GM12864 (cell line): ENCODE results near the gene CLSTN2.

Experiments used
- DNase-seq: peaks from one replicate; pipeline ENCODE4 v3.0.0-alpha.2; 2011; ENCODE audit warnings: low read depth
- H3K4me3 ChIP-seq: 2 replicates; pipeline ENCODE4 v1.5.1; 2011; ENCODE audit warnings: mild to moderate bottlenecking, low read depth, low read length, control low read depth
- CTCF ChIP-seq: IDR thresholded peaks from 2 replicates; pipeline ENCODE4 v1.5.1; 2011; ENCODE audit warnings: low read depth, mild to moderate bottlenecking, moderate library complexity, low read length, control low read depth, inconsistent platforms; ENCODE audit errors: missing control alignments

CLSTN2 gene

GRCh38 chr3:140250945-140251344 lies 316.0 kb downstream of the CLSTN2 start:
- no peak for TF ChIP-seq CTCF
- no peak overlapping the region for H3K4me3 ChIP-seq
- DNase-seq = no peak

GRCh38 chr3:140251678-140252077 lies 316.7 kb downstream of the CLSTN2 start:
- DNase-seq = no peak
- TF ChIP-seq CTCF = no peak

GRCh38 chr3:140252812-140253656 lies 318.0 kb downstream of the CLSTN2 start:
- DNase-seq = no peak
- H3K4me3 ChIP-seq = no peak overlapping the region
- TF ChIP-seq CTCF = no peak

More at GRCh38 chr3:140251678-140252077, 316.7 kb downstream of the CLSTN2 start:
- H3K4me3 ChIP-seq = no peak overlapping the region

- no peak overlapping the region for H3K4me3 ChIP-seq
- DNase-seq = no peak
- no peak for TF ChIP-seq CTCF
Observed at GRCh38 chr3:140258222-140258724, 323.3 kb downstream of the CLSTN2 start.

GRCh38 chr3:140265302-140265701 lies 330.3 kb downstream of the CLSTN2 start:
- TF ChIP-seq CTCF = no peak
- DNase-seq = no peak

GRCh38 chr3:140268103-140268502 lies 333.1 kb downstream of the CLSTN2 start:
- no peak overlapping the region for H3K4me3 ChIP-seq
- TF ChIP-seq CTCF = no peak
- DNase-seq = no peak

More at GRCh38 chr3:140265302-140265701, 330.3 kb downstream of the CLSTN2 start:
- no peak overlapping the region for H3K4me3 ChIP-seq
